ENCODE measurements around the gene MAP4K5. TPM values are rescaled to one million over a fixed set of nuclear protein-coding genes. Genes with fewer than 3 reads are reported as not detected.
A peak's percentile ranks its signal among the peaks of the same experiment; 100 is the strongest.
"Not testable (repeated sequence)": the region's sequence is repeated elsewhere in the genome, so short reads cannot be mapped to it uniquely, and the experiment has no call there.

Gene MAP4K5
- total RNA-seq, 2 experiments from 2014 or later: 28.3 to 28.6 TPM

- ATAC-seq: no peak
- H3K9me3 Mint-ChIP-seq (ENCODE audit: insufficient read depth): peaks cover 5% of the 10 kb centered on the region
- H3K36me3 Mint-ChIP-seq (ENCODE audit: low read depth): no peaks in the 10 kb centered on the region
- H3K4me3 Mint-ChIP-seq: no peak overlapping the region
- DNase-seq: no peak
- POLR2A ChIA-PET: no interaction called here
- peaks cover 36% of the 10 kb centered on the region for H3K27me3 Mint-ChIP-seq (ENCODE audit: low read depth)
- no peak overlapping the region for H3K27ac Mint-ChIP-seq
- H3K4me1 Mint-ChIP-seq (ENCODE audit: low read depth): peaks cover 6% of the 10 kb centered on the region
- CTCF ChIA-PET: interaction anchor here (1.1 kb wide), 1 partner anchor 8 kb away, joined by 5 read pairs; no protein-coding TSS in a partner anchor
Measured at GRCh38 chr14:50550294-50550693, 17.9 kb upstream of the MAP4K5 start.

- ChIA-PET POLR2A (no interaction called here), CTCF (interaction anchor here (0.8 to 1.8 kb wide), 4 partner anchors 217 to 315 kb away, joined by 3 to 8 read pairs (median 6); no protein-coding TSS in a partner anchor)
- no peak overlapping the region for H3K4me3 Mint-ChIP-seq
- DNase-seq (no peak), ATAC-seq (no peak)
- peaks cover 6% of the 10 kb centered on the region for H3K27me3 Mint-ChIP-seq (ENCODE audit: low read depth)
- H3K27ac Mint-ChIP-seq: no peak overlapping the region
- no peaks in the 10 kb centered on the region for H3K36me3 Mint-ChIP-seq (ENCODE audit: low read depth)
- H3K9me3 Mint-ChIP-seq (ENCODE audit: insufficient read depth): no peaks in the 10 kb centered on the region
- H3K4me1 Mint-ChIP-seq (ENCODE audit: low read depth): peaks cover 10% of the 10 kb centered on the region
Measured at GRCh38 chr14:50545618-50546017, 13.2 kb upstream of the MAP4K5 start.

GRCh38 chr14:50544911-50545310, 12.5 kb upstream of the MAP4K5 start:
- Mint-ChIP-seq H3K9me3 (ENCODE audit: insufficient read depth) (no peaks in the 10 kb centered on the region), H3K36me3 (ENCODE audit: low read depth) (no peaks in the 10 kb centered on the region), H3K27me3 (ENCODE audit: low read depth) (peaks cover 5% of the 10 kb centered on the region), H3K27ac (no peak overlapping the region), H3K4me3 (no peak overlapping the region), H3K4me1 (ENCODE audit: low read depth) (peaks cover 10% of the 10 kb centered on the region)
- DNase-seq (no peak), ATAC-seq (no peak)
- CTCF ChIA-PET: interaction anchor here (0.8 to 1.8 kb wide), 4 partner anchors 217 to 316 kb away, joined by 3 to 8 read pairs (median 6); no protein-coding TSS in a partner anchor
- POLR2A ChIA-PET: no interaction called here

GRCh38 chr14:50542941-50543418, 10.6 kb upstream of the MAP4K5 start:
- Mint-ChIP-seq H3K36me3 (ENCODE audit: low read depth) (no peaks in the 10 kb centered on the region), H3K27ac (no peak overlapping the region), H3K4me3 (no peak overlapping the region), H3K4me1 (ENCODE audit: low read depth) (peaks cover 10% of the 10 kb centered on the region), H3K27me3 (ENCODE audit: low read depth) (peaks cover 7% of the 10 kb centered on the region), H3K9me3 (ENCODE audit: insufficient read depth) (no peaks in the 10 kb centered on the region)
- POLR2A ChIA-PET: interaction anchor here (0.6 kb wide), 1 partner anchor 923 kb away, joined by 3 read pairs; the partner anchor contains the start of gene RPL36AL
- DNase-seq (peak; percentile 63), ATAC-seq (peak; percentile 81)
- CTCF ChIA-PET: interaction anchor here (0.8 to 4.7 kb wide), 19 partner anchors 8 to 317 kb away, joined by 3 to 60 read pairs (median 4); partner anchors contain the start of genes CDKL1, DMAC2L, L2HGDH and MAP4K5

- H3K27me3 Mint-ChIP-seq (ENCODE audit: low read depth): peaks cover 10% of the 10 kb centered on the region
- no peak overlapping the region for H3K27ac Mint-ChIP-seq
- peaks cover 10% of the 10 kb centered on the region for H3K4me1 Mint-ChIP-seq (ENCODE audit: low read depth)
- no peaks in the 10 kb centered on the region for H3K36me3 Mint-ChIP-seq (ENCODE audit: low read depth)
- ChIA-PET POLR2A (no interaction called here), CTCF (interaction anchor here (1.0 to 4.7 kb wide), 8 partner anchors 10 to 282 kb away, joined by 3 to 60 read pairs (median 4); partner anchors contain the start of gene MAP4K5)
- no peak for ATAC-seq
- no peaks in the 10 kb centered on the region for H3K9me3 Mint-ChIP-seq (ENCODE audit: insufficient read depth)
- DNase-seq: no peak
- no peak overlapping the region for H3K4me3 Mint-ChIP-seq
Measured at GRCh38 chr14:50541159-50541567, 8.8 kb upstream of the MAP4K5 start.

- ChIA-PET CTCF (interaction anchor here (0.9 to 4.7 kb wide), 6 partner anchors 62 to 239 kb away, joined by 3 to 60 read pairs (median 4); no protein-coding TSS in a partner anchor), POLR2A (no interaction called here)
- Mint-ChIP-seq H3K27ac (no peak overlapping the region), H3K4me1 (ENCODE audit: low read depth) (peaks cover 11% of the 10 kb centered on the region), H3K9me3 (ENCODE audit: insufficient read depth) (no peaks in the 10 kb centered on the region), H3K36me3 (ENCODE audit: low read depth) (no peaks in the 10 kb centered on the region), H3K27me3 (ENCODE audit: low read depth) (peaks cover 5% of the 10 kb centered on the region), H3K4me3 (no peak overlapping the region)
- DNase-seq: no peak
- ATAC-seq: no peak
Measured at GRCh38 chr14:50539051-50539450, 6.7 kb upstream of the MAP4K5 start.

GRCh38 chr14:50538034-50538433, 5.7 kb upstream of the MAP4K5 start:
- DNase-seq; H3K4me3 Mint-ChIP-seq; H3K27ac Mint-ChIP-seq; H3K9me3 Mint-ChIP-seq (ENCODE audit: insufficient read depth); H3K27me3 Mint-ChIP-seq (ENCODE audit: low read depth); ATAC-seq; H3K36me3 Mint-ChIP-seq (ENCODE audit: low read depth): not testable (repeated sequence)
- POLR2A ChIA-PET: interaction anchor here (1.1 kb wide), 1 partner anchor 158 kb away, joined by 3 read pairs; no protein-coding TSS in a partner anchor
- H3K4me1 Mint-ChIP-seq (ENCODE audit: low read depth): peaks cover 17% of the 10 kb centered on the region
- CTCF ChIA-PET: interaction anchor here (1.2 to 3.9 kb wide), 2 partner anchors 217 to 236 kb away, joined by 3 to 24 read pairs; no protein-coding TSS in a partner anchor

GRCh38 chr14:50534997-50535396, 2.6 kb upstream of the MAP4K5 start:
- no peak for ATAC-seq
- H3K27me3 Mint-ChIP-seq (ENCODE audit: low read depth): peaks cover 5% of the 10 kb centered on the region
- H3K4me1 Mint-ChIP-seq (ENCODE audit: low read depth): peaks cover 29% of the 10 kb centered on the region
- H3K27ac Mint-ChIP-seq: no peak overlapping the region
- CTCF ChIA-PET: interaction anchor here (1.2 kb wide), 1 partner anchor 223 kb away, joined by 3 read pairs; the partner anchor contains the start of genes DMAC2L and L2HGDH
- no peak for DNase-seq
- POLR2A ChIA-PET: no interaction called here
- no peak overlapping the region for H3K4me3 Mint-ChIP-seq
- no peaks in the 10 kb centered on the region for H3K9me3 Mint-ChIP-seq (ENCODE audit: insufficient read depth)
- H3K36me3 Mint-ChIP-seq (ENCODE audit: low read depth): peaks cover 2% of the 10 kb centered on the region

- DNase-seq: no peak
- Mint-ChIP-seq H3K27ac (no peak overlapping the region), H3K36me3 (ENCODE audit: low read depth) (peaks cover 2% of the 10 kb centered on the region), H3K9me3 (ENCODE audit: insufficient read depth) (no peaks in the 10 kb centered on the region), H3K4me3 (no peak overlapping the region), H3K27me3 (ENCODE audit: low read depth) (peaks cover 3% of the 10 kb centered on the region), H3K4me1 (ENCODE audit: low read depth) (peaks cover 35% of the 10 kb centered on the region)
- CTCF ChIA-PET: interaction anchor here (1.2 kb wide), 1 partner anchor 222 kb away, joined by 3 read pairs; the partner anchor contains the start of genes DMAC2L and L2HGDH
- no peak for ATAC-seq
- POLR2A ChIA-PET: no interaction called here
Measured at GRCh38 chr14:50534416-50534815, 2.0 kb upstream of the MAP4K5 start.

- H3K36me3 Mint-ChIP-seq (ENCODE audit: low read depth): peaks cover 4% of the 10 kb centered on the region
- ATAC-seq: no peak
- H3K9me3 Mint-ChIP-seq (ENCODE audit: insufficient read depth): no peaks in the 10 kb centered on the region
- ChIA-PET CTCF (interaction anchor here (1.2 to 3.0 kb wide), 3 partner anchors 9 to 213 kb away, joined by 3 to 31 read pairs (median 5); no protein-coding TSS in a partner anchor), POLR2A (no interaction called here)
- no peak overlapping the region for H3K4me3 Mint-ChIP-seq
- DNase-seq: no peak
- H3K27me3 Mint-ChIP-seq (ENCODE audit: low read depth): peaks cover 3% of the 10 kb centered on the region
- no peak overlapping the region for H3K27ac Mint-ChIP-seq
- peaks cover 41% of the 10 kb centered on the region for H3K4me1 Mint-ChIP-seq (ENCODE audit: low read depth)
Measured at GRCh38 chr14:50533806-50534205, 1.4 kb upstream of the MAP4K5 start.

- H3K36me3 Mint-ChIP-seq (ENCODE audit: low read depth): peaks cover 5% of the 10 kb centered on the region
Measured at GRCh38 chr14:50533241-50533705, 904 bp upstream of the MAP4K5 start.

More at GRCh38 chr14:50533241-50533705, 904 bp upstream of the MAP4K5 start:
- Mint-ChIP-seq H3K9me3 (ENCODE audit: insufficient read depth) (no peaks in the 10 kb centered on the region), H3K27ac (peak overlapping the region; percentile 80), H3K27me3 (ENCODE audit: low read depth) (peaks cover 3% of the 10 kb centered on the region), H3K4me1 (ENCODE audit: low read depth) (peaks cover 42% of the 10 kb centered on the region), H3K4me3 (peak overlapping the region; percentile 84)
- ATAC-seq (no peak), DNase-seq (no peak)
- CTCF ChIA-PET: interaction anchor here (0.8 to 3.0 kb wide), 4 partner anchors 10 to 213 kb away, joined by 3 to 31 read pairs (median 4); no protein-coding TSS in a partner anchor
- POLR2A ChIA-PET: no interaction called here
